NCI-H748 treated with DMSO at 0.1 percent for 48 hours (cell line): ENCODE results near the gene LYPD6.

Experiments used
- DNase-seq: peaks from one replicate; lab custom pipeline; 2025; lab: John Stamatoyannopoulos, UW

LYPD6 gene

GRCh38 chr2:149513461-149513860, 183.1 kb downstream of the LYPD6 start:
- DNase-seq, result no peak
